CD8-positive, alpha-beta memory T cell (primary cell): Measurements from ENCODE around the gene ZCCHC14. TPM values are rescaled to one million over a fixed set of nuclear protein-coding genes. Genes with fewer than 3 reads are reported as not detected.
A peak's percentile ranks its signal among the peaks of the same experiment; 100 is the strongest.
"Not testable (repeated sequence)": the region's sequence is repeated elsewhere in the genome, so short reads cannot be mapped to it uniquely, and the experiment has no call there.

Experiments used
- CTCF ChIA-PET: fragments of 350-600 bp; sonication (Branson Sonifier 250); formaldehyde crosslinking; loops from one replicate; lab custom pipeline; 2021; ENCODE audit warnings: antibody characterized with exemption; lab: Charles Lee
- POLR2A ChIA-PET: fragments of 350-600 bp; sonication (Branson Sonifier 250); formaldehyde crosslinking; loops from one replicate; lab custom pipeline; 2021; ENCODE audit warnings: antibody characterized with exemption; lab: Charles Lee
- DNase-seq, 5 donors: peaks; one replicate each; pipeline versions ENCODE4 v3.0.0 to v3.0.0-alpha.2; 2020 to 2022; ENCODE audit warnings: mixed read lengths in 1 of 5
- H3K27ac ChIP-seq: one replicate; pipeline ENCODE4 v1.7.0; 2013; ENCODE audit warnings: low read depth, mild to moderate bottlenecking, low read length, moderate library complexity
- H3K27me3 ChIP-seq: 2 replicates; pipeline ENCODE4 v1.7.0; 2013; ENCODE audit warnings: low read length, mild to moderate bottlenecking; ENCODE audit not compliant: insufficient read depth, poor library complexity, severe bottlenecking
- H3K36me3 ChIP-seq: 2 replicates; pipeline ENCODE4 v1.7.0; 2013; ENCODE audit warnings: mild to moderate bottlenecking, low read length, moderate library complexity; ENCODE audit not compliant: insufficient read depth
- H3K4me1 ChIP-seq: 2 replicates; pipeline ENCODE4 v1.7.0; 2013; ENCODE audit warnings: mild to moderate bottlenecking, low read length, moderate library complexity; ENCODE audit not compliant: insufficient read depth
- H3K4me3 ChIP-seq: 2 replicates; pipeline ENCODE4 v1.7.0; 2013; ENCODE audit warnings: mild to moderate bottlenecking, low read length
- H3K9me3 ChIP-seq: 2 replicates; pipeline ENCODE4 v1.7.0; 2013; ENCODE audit warnings: mild to moderate bottlenecking, low read length
- H3K27ac Mint-ChIP-seq, 8 donors: one replicate each; pipeline ENCODE4 v1.8.0; 2020 to 2021; ENCODE audit warnings: mixed read lengths in 8 of 8, mild to moderate bottlenecking in 6 of 8, inconsistent platforms in 3 of 8, moderate library complexity in 3 of 8
- H3K27me3 Mint-ChIP-seq, 2 donors: one replicate each; pipeline ENCODE4 v1.8.0; 2020 to 2021; ENCODE audit warnings: mixed read lengths in 2 of 2, mild to moderate bottlenecking in 1 of 2, moderate library complexity in 1 of 2
- H3K36me3 Mint-ChIP-seq, 3 donors: one replicate each; pipeline ENCODE4 v1.8.0; 2020 to 2021; ENCODE audit warnings: mixed read lengths in 3 of 3, inconsistent platforms in 1 of 3, mild to moderate bottlenecking in 1 of 3
- H3K4me1 Mint-ChIP-seq, 3 donors: one replicate each; pipeline ENCODE4 v1.8.0; 2020 to 2021; ENCODE audit warnings: mixed read lengths in 3 of 3, inconsistent platforms in 1 of 3, mild to moderate bottlenecking in 1 of 3
- H3K4me3 Mint-ChIP-seq, 7 donors: one replicate each; pipeline ENCODE4 v1.8.0; 2020 to 2021; ENCODE audit warnings: mixed read lengths in 7 of 7, mild to moderate bottlenecking in 6 of 7, moderate library complexity in 4 of 7, inconsistent platforms in 2 of 7
- H3K9me3 Mint-ChIP-seq, 5 donors: one replicate each; pipeline ENCODE4 v1.8.0; 2020 to 2022; ENCODE audit warnings: mixed read lengths in 5 of 5, mild to moderate bottlenecking in 3 of 5, moderate library complexity in 2 of 5, inconsistent platforms in 1 of 5
- polyA plus RNA-seq: library from polyadenylated mRNA; unstranded; fragments of 300-500 nt; fragmentation: Illumina TruSeq; gene quantifications from one replicate; pipeline ENCODE4 v1.2.3, GENCODE V29; 2021
- total RNA-seq, 2 experiments: library from RNA; stranded (reverse); gene quantifications; one replicate each; pipeline ENCODE4 v1.2.3, GENCODE V29; 2021

Gene ZCCHC14
- total and polyA plus RNA-seq, 3 experiments from 2014 or later = 0.77 to 6.2 (median 6.1) TPM

- DNase-seq, H3K36me3 ChIP-seq, H3K27ac ChIP-seq, H3K4me3 Mint-ChIP-seq, H3K4me1 ChIP-seq, H3K4me3 ChIP-seq, H3K27me3 Mint-ChIP-seq, H3K9me3 Mint-ChIP-seq, POLR2A ChIA-PET, H3K9me3 ChIP-seq, H3K27me3 ChIP-seq, CTCF ChIA-PET: not testable (repeated sequence)
- H3K36me3 Mint-ChIP-seq = peaks cover 0 to 28% (median 12%) of the 10 kb centered on the region in 3 donors
- H3K27ac Mint-ChIP-seq = peak overlapping the region in 4 of 8 donors; percentile 8 to 71 (median 28)
- H3K4me1 Mint-ChIP-seq = peaks cover 35 to 42% (median 36%) of the 10 kb centered on the region in 3 donors
Observed at GRCh38 chr16:87477209-87477981, 15.4 kb downstream of the ZCCHC14 start.

GRCh38 chr16:87474566-87474996 lies 18.2 kb downstream of the ZCCHC14 start:
- peaks cover 0 to 24% (median 10%) of the 10 kb centered on the region in 3 donors for H3K36me3 Mint-ChIP-seq
- no peak for DNase-seq
- Histone ChIP-seq H3K27me3 (no peaks in the 10 kb centered on the region), H3K27ac (no peak overlapping the region), H3K36me3 (no peaks in the 10 kb centered on the region), H3K4me3 (no peak overlapping the region), H3K9me3 (no peaks in the 10 kb centered on the region), H3K4me1 (no peaks in the 10 kb centered on the region)
- peak overlapping the region in 4 of 8 donors; percentile 20 to 83 (median 52) for H3K27ac Mint-ChIP-seq
- H3K27me3 Mint-ChIP-seq = no peaks in the 10 kb centered on the region
- no peak overlapping the region for H3K4me3 Mint-ChIP-seq
- no peaks in the 10 kb centered on the region for H3K9me3 Mint-ChIP-seq
- ChIA-PET CTCF (no interaction called here), POLR2A (no interaction called here)
- H3K4me1 Mint-ChIP-seq = peaks cover 21 to 40% (median 38%) of the 10 kb centered on the region in 3 donors

- H3K36me3 Mint-ChIP-seq = peaks cover 0 to 23% (median 10%) of the 10 kb centered on the region in 3 donors
- CTCF ChIA-PET = no interaction called here
- H3K27me3 Mint-ChIP-seq = no peaks in the 10 kb centered on the region
Observed at GRCh38 chr16:87474017-87474416, 18.8 kb downstream of the ZCCHC14 start.

GRCh38 chr16:87472935-87473334 lies 19.9 kb downstream of the ZCCHC14 start:
- peak overlapping the region in 1 of 8 donors; percentile 3 for H3K27ac Mint-ChIP-seq
- CTCF ChIA-PET = no interaction called here

More at GRCh38 chr16:87474017-87474416, 18.8 kb downstream of the ZCCHC14 start:
- Histone ChIP-seq H3K36me3 (no peaks in the 10 kb centered on the region), H3K4me1 (no peaks in the 10 kb centered on the region), H3K9me3 (no peaks in the 10 kb centered on the region), H3K4me3 (no peak overlapping the region), H3K27me3 (no peaks in the 10 kb centered on the region), H3K27ac (no peak overlapping the region)
- peak overlapping the region in 2 of 8 donors; percentile 4 to 20 for H3K27ac Mint-ChIP-seq
- no peak overlapping the region for H3K4me3 Mint-ChIP-seq
- DNase-seq = no peak
- POLR2A ChIA-PET = no interaction called here
- peaks cover 21 to 40% (median 38%) of the 10 kb centered on the region in 3 donors for H3K4me1 Mint-ChIP-seq
- no peaks in the 10 kb centered on the region for H3K9me3 Mint-ChIP-seq

GRCh38 chr16:87472142-87472778 lies 20.6 kb downstream of the ZCCHC14 start:
- peaks cover 0 to 17% (median 8%) of the 10 kb centered on the region in 3 donors for H3K36me3 Mint-ChIP-seq
- H3K36me3 ChIP-seq = no peaks in the 10 kb centered on the region
- no peaks in the 10 kb centered on the region for H3K4me1 ChIP-seq
- no peaks in the 10 kb centered on the region for H3K9me3 Mint-ChIP-seq
- no peaks in the 10 kb centered on the region for H3K27me3 ChIP-seq
- peak overlapping the region in 1 of 8 donors; percentile 73 for H3K27ac Mint-ChIP-seq
- H3K4me1 Mint-ChIP-seq = peaks cover 21 to 35% (median 32%) of the 10 kb centered on the region in 3 donors
- no peak overlapping the region for H3K27ac ChIP-seq
- no peaks in the 10 kb centered on the region for H3K9me3 ChIP-seq
- H3K4me3 Mint-ChIP-seq = no peak overlapping the region
- DNase-seq = no peak
- ChIA-PET CTCF (no interaction called here), POLR2A (no interaction called here)
- H3K27me3 Mint-ChIP-seq = no peaks in the 10 kb centered on the region
- H3K4me3 ChIP-seq = no peak overlapping the region

More at GRCh38 chr16:87472935-87473334, 19.9 kb downstream of the ZCCHC14 start:
- no peaks in the 10 kb centered on the region for H3K9me3 Mint-ChIP-seq
- no peaks in the 10 kb centered on the region for H3K27me3 ChIP-seq
- no peak overlapping the region for H3K27ac ChIP-seq
- no peak overlapping the region for H3K4me3 Mint-ChIP-seq
- no peaks in the 10 kb centered on the region for H3K4me1 ChIP-seq
- H3K27me3 Mint-ChIP-seq = no peaks in the 10 kb centered on the region
- H3K36me3 ChIP-seq = no peaks in the 10 kb centered on the region
- H3K9me3 ChIP-seq = no peaks in the 10 kb centered on the region
- peaks cover 0 to 19% (median 10%) of the 10 kb centered on the region in 3 donors for H3K36me3 Mint-ChIP-seq
- POLR2A ChIA-PET = no interaction called here
- no peak for DNase-seq
- peaks cover 21 to 37% (median 34%) of the 10 kb centered on the region in 3 donors for H3K4me1 Mint-ChIP-seq
- no peak overlapping the region for H3K4me3 ChIP-seq

GRCh38 chr16:87471278-87472141 lies 21.3 kb downstream of the ZCCHC14 start:
- H3K27ac ChIP-seq = no peak overlapping the region
- H3K36me3 Mint-ChIP-seq = peaks cover 0 to 17% (median 8%) of the 10 kb centered on the region in 3 donors
- H3K9me3 ChIP-seq = no peaks in the 10 kb centered on the region
- POLR2A ChIA-PET = no interaction called here
- H3K36me3 ChIP-seq = no peaks in the 10 kb centered on the region
- no peaks in the 10 kb centered on the region for H3K27me3 Mint-ChIP-seq
- peak overlapping the region in 3 of 8 donors; percentile 9 to 73 (median 24) for H3K27ac Mint-ChIP-seq
- H3K9me3 Mint-ChIP-seq = no peaks in the 10 kb centered on the region
- DNase-seq = no peak
- peaks cover 2% of the 10 kb centered on the region for H3K4me1 ChIP-seq
- H3K4me3 ChIP-seq = no peak overlapping the region
- H3K4me3 Mint-ChIP-seq = no peak overlapping the region
- H3K4me1 Mint-ChIP-seq = peaks cover 28 to 40% (median 37%) of the 10 kb centered on the region in 3 donors
- no peaks in the 10 kb centered on the region for H3K27me3 ChIP-seq
- CTCF ChIA-PET = interaction anchor here (1.5 kb wide), 1 partner anchor 165 kb away, joined by 3 read pairs; no protein-coding TSS in a partner anchor

- no peaks in the 10 kb centered on the region for H3K36me3 ChIP-seq
- Mint-ChIP-seq H3K36me3 (peaks cover 0 to 12% (median 6%) of the 10 kb centered on the region in 3 donors), H3K9me3 (no peaks in the 10 kb centered on the region), H3K27ac (no peak overlapping the region), H3K4me3 (no peak overlapping the region), H3K27me3 (no peaks in the 10 kb centered on the region), H3K4me1 (peaks cover 28 to 39% (median 33%) of the 10 kb centered on the region in 3 donors)
- H3K9me3 ChIP-seq = no peaks in the 10 kb centered on the region
- no peak overlapping the region for H3K27ac ChIP-seq
- ChIA-PET CTCF (interaction anchor here (1.5 kb wide), 1 partner anchor 166 kb away, joined by 3 read pairs; no protein-coding TSS in a partner anchor), POLR2A (no interaction called here)
- H3K27me3 ChIP-seq = no peaks in the 10 kb centered on the region
- no peak for DNase-seq
- peaks cover 14% of the 10 kb centered on the region for H3K4me1 ChIP-seq
- no peak overlapping the region for H3K4me3 ChIP-seq
Observed at GRCh38 chr16:87470332-87470731, 22.5 kb downstream of the ZCCHC14 start.
